A549 treated with DMSO at 1 μM for 4 hours (cell line): Measurements from ENCODE around the gene LILRA1. TPM values are rescaled to one million over a fixed set of nuclear protein-coding genes. Genes with fewer than 3 reads are reported as not detected.

Experiments used
- total RNA-seq: library from RNA; stranded (reverse); fragments of 200-300 nt; extraction: Qiagen RNA extraction; gene quantifications from 5 replicates; pipeline ENCODE4 v1.2.3, GENCODE V29; 2022; ENCODE audit warnings: low read depth

LILRA1 gene
- total RNA-seq, result not detected in 5 replicates

DNA sequence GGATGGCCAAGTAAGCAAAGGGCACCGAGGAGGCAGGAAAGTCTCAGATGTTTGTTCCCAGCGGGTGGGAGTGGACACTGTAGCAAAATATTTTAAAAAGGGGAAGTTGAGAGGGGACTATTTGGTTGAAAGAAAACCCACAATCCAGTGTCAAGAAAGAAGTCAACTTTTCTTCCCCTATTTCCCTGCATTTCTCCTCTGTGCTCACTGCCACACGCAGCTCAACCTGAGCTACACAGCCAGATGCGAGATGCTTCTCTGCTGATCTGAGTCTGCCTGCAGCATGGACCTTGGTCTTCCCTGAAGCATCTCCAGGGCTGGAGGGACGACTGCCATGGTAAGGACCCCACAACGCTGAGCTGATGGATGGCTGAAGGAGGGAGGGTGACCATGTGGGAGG, at the start of gene LILRA1:
TSS of gene LILRA1 (plus strand) at position 188 of the 400 bp plus-strand sequence. CDS start 613 bp downstream, outside the sequence.

DNA sequence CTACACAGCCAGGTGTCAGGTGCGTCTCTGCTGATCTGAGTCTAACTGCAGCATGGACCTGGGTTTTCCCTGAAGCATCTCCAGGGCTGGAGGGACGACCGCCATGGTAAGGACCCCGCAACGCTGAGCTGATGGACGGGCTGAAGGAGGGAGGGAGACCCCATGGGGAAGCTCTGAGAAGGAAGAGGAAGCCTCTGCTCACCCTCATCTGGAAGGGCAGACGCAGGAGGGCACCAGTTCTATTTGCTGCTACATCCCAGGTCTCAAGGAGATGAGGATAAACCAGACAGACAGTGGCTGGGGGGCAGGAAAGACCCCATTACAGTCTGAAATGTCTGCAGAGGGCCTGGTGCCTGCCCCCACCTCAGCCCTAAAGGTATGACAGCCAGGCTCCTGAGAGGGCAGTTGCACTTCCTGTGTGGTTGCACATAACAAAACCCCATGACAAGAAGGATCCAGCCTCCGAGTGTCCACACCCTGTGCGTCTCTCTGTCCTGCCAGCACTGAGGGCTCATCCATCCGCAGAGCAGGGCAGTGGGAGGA, 20.0 kb upstream of the LILRA1 start, which contains the start of gene LILRA2:
TSS of gene LILRA2 (plus strand) at position 461 of the 543 bp plus-strand sequence. CDS start 89 bp downstream, outside the sequence.

DNA sequence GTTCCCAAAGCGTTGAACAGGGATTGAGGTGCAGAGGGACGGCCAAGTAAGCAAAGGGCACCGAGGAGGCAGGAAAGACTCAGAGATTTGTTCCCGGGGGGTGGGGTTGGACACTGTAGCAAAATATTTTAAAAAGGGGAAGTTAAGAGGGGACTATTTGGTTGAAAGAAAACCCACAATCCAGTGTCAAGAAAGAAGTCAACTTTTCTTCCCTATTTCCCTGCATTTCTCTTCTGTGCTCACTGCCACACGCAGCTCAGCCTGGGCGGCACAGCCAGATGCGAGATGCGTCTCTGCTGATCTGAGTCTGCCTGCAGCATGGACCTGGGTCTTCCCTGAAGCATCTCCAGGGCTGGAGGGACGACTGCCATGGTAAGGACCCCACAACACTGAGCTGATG, 36.8 kb downstream of the LILRA1 start, which contains the start of gene LILRB1:
TSS of gene LILRB1 (plus strand) at position 223 of the 400 bp plus-strand sequence. CDS start 590 bp downstream, outside the sequence.

Other genes with a start within 250 kb of the LILRA1 start
- gene LAIR1, start 228.7 kb upstream of the LILRA1 start, total RNA-seq, result 0.16 TPM in 1 of 5 replicates, not detected in the others
- 0.14 to 0.34 TPM (median 0.25 TPM) in 4 of 5 replicates, not detected in the other for gene TTYH1, start 178.2 kb upstream of the LILRA1 start, total RNA-seq
- 69.7 to 124 TPM (median 109 TPM) in 5 replicates for gene LENG8, start 144.4 kb upstream of the LILRA1 start, total RNA-seq
- 5.4 to 8.0 TPM (median 6.7 TPM) in 5 replicates for gene LENG9, start 129.9 kb upstream of the LILRA1 start, total RNA-seq
- gene CDC42EP5, start 120.3 kb upstream of the LILRA1 start, total RNA-seq, result not detected in 5 replicates
- gene LAIR2, start 90.8 kb upstream of the LILRA1 start, total RNA-seq, result not detected in 5 replicates
- gene LILRA2, start 19.8 kb upstream of the LILRA1 start, total RNA-seq, result not detected in 5 replicates
- 0.03 to 0.07 TPM in 2 of 5 replicates, not detected in the others for gene LILRB1, start 36.9 kb downstream of the LILRA1 start, total RNA-seq
- gene LILRB4, start 69.4 kb downstream of the LILRA1 start, total RNA-seq, result not detected in 5 replicates
- not detected in 5 replicates for gene KIR3DL3, start 130.8 kb downstream of the LILRA1 start, total RNA-seq
- gene KIR2DL3, start 144.9 kb downstream of the LILRA1 start, total RNA-seq, result not detected in 5 replicates
- not detected in 5 replicates for gene KIR2DL1, start 176.2 kb downstream of the LILRA1 start, total RNA-seq
- gene KIR2DL4, start 210.0 kb downstream of the LILRA1 start, total RNA-seq, result not detected in 5 replicates
- not detected in 5 replicates for gene KIR3DL1, start 222.8 kb downstream of the LILRA1 start, total RNA-seq
- not detected in 5 replicates for gene KIR2DS4, start 239.0 kb downstream of the LILRA1 start, total RNA-seq